Measurements from ENCODE around the gene PCNX2.

The PCNX2 gene

GRCh38 chr1:233268389-233269022 lies 27.0 kb downstream of the PCNX2 start:
- TF ChIP-seq, protein P1, sequence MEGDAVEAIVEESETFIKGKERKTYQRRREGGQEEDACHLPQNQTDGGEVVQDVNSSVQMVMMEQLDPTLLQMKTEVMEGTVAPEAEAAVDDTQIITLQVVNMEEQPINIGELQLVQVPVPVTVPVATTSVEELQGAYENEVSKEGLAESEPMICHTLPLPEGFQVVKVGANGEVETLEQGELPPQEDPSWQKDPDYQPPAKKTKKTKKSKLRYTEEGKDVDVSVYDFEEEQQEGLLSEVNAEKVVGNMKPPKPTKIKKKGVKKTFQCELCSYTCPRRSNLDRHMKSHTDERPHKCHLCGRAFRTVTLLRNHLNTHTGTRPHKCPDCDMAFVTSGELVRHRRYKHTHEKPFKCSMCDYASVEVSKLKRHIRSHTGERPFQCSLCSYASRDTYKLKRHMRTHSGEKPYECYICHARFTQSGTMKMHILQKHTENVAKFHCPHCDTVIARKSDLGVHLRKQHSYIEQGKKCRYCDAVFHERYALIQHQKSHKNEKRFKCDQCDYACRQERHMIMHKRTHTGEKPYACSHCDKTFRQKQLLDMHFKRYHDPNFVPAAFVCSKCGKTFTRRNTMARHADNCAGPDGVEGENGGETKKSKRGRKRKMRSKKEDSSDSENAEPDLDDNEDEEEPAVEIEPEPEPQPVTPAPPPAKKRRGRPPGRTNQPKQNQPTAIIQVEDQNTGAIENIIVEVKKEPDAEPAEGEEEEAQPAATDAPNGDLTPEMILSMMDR (IDR thresholded peaks at IDR 0.05; ENCODE audit: insufficient read depth, low read length, missing control alignments): no peak
- DNase-seq (ENCODE audit: low read depth, low spot score): no peak
- ChIA-PET CTCF (no interaction called here), POLR2A (interaction anchor here (0.7 kb wide), 1 partner anchor 440 kb away, joined by 3 read pairs; no protein-coding TSS in a partner anchor)
- H3K4me3 ChIP-seq (ENCODE audit: low read depth, low read length): no peak overlapping the region

- TF ChIP-seq, protein P1 (IDR thresholded peaks at IDR 0.05; ENCODE audit: insufficient read depth, low read length, missing control alignments): no peak
- CTCF ChIA-PET: interaction anchor here (1.3 kb wide), 1 partner anchor 10 kb away, joined by 4 read pairs; no protein-coding TSS in a partner anchor
- POLR2A ChIA-PET: no interaction called here
- DNase-seq (ENCODE audit: low read depth, low spot score): no peak
- H3K4me3 ChIP-seq (ENCODE audit: low read depth, low read length): no peak overlapping the region
Measured at GRCh38 chr1:233261695-233262094, 33.8 kb downstream of the PCNX2 start.

DNA sequence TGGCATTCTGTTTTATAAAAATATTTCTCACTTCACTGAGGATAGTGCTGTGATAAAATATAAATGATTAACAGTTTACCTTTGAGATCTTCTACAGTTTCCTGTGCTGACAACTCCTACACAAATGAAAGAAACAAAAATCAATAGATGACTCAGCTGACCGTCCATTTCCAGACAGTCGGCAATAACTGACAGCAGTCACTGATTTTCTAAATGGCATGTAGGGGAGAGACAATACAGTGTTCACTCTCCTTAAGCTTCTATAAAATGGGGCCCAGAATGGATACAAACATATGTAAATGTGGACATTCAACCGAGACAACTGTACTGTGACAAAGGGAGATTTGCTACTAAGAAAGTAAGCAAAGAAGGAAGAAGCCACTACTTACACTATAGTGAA lies 34.3 kb downstream of the PCNX2 start:
- POLR2A ChIA-PET: no interaction called here
- no peak for DNase-seq (ENCODE audit: low read depth, low spot score)
- TF ChIP-seq, protein P1 (IDR thresholded peaks at IDR 0.05; ENCODE audit: insufficient read depth, low read length, missing control alignments): no peak
- CTCF ChIA-PET: no interaction called here
- no peak overlapping the region for H3K4me3 ChIP-seq (ENCODE audit: low read depth, low read length)

DNA sequence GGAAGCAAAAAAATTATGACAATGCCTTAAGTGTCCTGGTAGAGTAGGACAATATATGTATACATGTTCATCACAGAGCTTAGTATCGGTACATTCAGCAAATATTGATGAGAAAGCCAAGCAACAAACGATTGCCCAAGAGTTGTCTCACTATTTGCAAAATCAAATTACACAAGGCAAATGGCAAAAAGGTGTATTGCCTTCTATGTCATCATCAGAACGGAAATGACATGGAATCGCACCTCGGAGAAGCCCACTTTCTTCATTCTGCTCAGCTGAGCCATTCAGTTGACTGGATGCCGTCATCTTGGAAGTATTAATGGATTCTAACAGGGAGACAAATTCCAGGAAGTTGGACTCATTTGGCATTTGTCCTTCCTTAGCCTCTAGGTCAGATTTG lies 37.7 kb downstream of the PCNX2 start:
- POLR2A ChIA-PET: no interaction called here
- DNase-seq (ENCODE audit: low read depth, low spot score): no peak
- no peak overlapping the region for H3K4me3 ChIP-seq (ENCODE audit: low read depth, low read length)
- CTCF ChIA-PET: no interaction called here
- TF ChIP-seq, protein P1 (IDR thresholded peaks at IDR 0.05; ENCODE audit: insufficient read depth, low read length, missing control alignments): no peak

- TF ChIP-seq, protein P1 (IDR thresholded peaks at IDR 0.05; ENCODE audit: insufficient read depth, low read length, missing control alignments): no peak
- CTCF ChIA-PET: no interaction called here
- POLR2A ChIA-PET: no interaction called here
- DNase-seq (ENCODE audit: low read depth, low spot score): no peak
- H3K4me3 ChIP-seq (ENCODE audit: low read depth, low read length): no peak overlapping the region
Measured at GRCh38 chr1:233256789-233257188, 38.7 kb downstream of the PCNX2 start.

DNA sequence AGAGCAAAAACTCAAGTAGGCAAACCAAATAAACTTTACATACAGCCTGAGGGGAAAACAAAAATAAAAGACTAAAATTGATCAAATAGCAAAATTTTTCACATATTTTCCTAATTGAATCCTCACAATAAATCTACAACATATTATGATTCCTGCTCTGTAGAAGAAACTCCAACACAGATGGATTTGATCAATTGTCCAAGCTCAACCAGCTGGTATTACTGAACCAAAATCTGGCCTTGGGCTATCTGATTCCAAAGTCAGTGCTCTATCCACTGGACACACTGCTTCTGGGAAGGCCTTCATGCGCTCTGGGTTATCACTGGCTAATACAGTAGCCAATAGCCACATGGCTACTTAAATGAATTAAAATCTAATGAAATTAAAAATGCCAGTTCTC lies 39.3 kb downstream of the PCNX2 start:
- no peak overlapping the region for H3K4me3 ChIP-seq (ENCODE audit: low read depth, low read length)
- CTCF ChIA-PET: no interaction called here
- POLR2A ChIA-PET: no interaction called here
- TF ChIP-seq, protein P1 (IDR thresholded peaks at IDR 0.05; ENCODE audit: insufficient read depth, low read length, missing control alignments): no peak
- no peak for DNase-seq (ENCODE audit: low read depth, low spot score)

Data from AG04449 (cell line).